GM21576 (cell line): ENCODE results near the gene MAX.

Experiments
- ATAC-seq: cut with Tn5 transposase; IDR thresholded peaks from one replicate; pipeline ENCODE4 v1.9.1; 2021; ENCODE audit warnings: mild to moderate bottlenecking, moderate library complexity; ENCODE audit not compliant: unreplicated experiment

Gene MAX

GRCh38 chr14:65074449-65075150, 27.7 kb downstream of the MAX start:
- ATAC-seq: no peak

- no peak for ATAC-seq
Observed at GRCh38 chr14:65073605-65074201, 28.6 kb downstream of the MAX start.

- ATAC-seq: no peak
Observed at GRCh38 chr14:65072937-65073336, 29.4 kb downstream of the MAX start.

- no peak for ATAC-seq
Observed at GRCh38 chr14:65072256-65072655, 30.1 kb downstream of the MAX start.

- no peak for ATAC-seq
Observed at GRCh38 chr14:65071544-65071943, 30.8 kb downstream of the MAX start.

GRCh38 chr14:65070471-65070976, 31.8 kb downstream of the MAX start:
- no peak for ATAC-seq

- ATAC-seq: no peak
Observed at GRCh38 chr14:65069874-65070413, 32.4 kb downstream of the MAX start.

- ATAC-seq: no peak
Observed at GRCh38 chr14:65065719-65066118, 36.6 kb downstream of the MAX start.

- ATAC-seq: no peak
Observed at GRCh38 chr14:65062096-65063075, 39.9 kb downstream of the MAX start.

- no peak for ATAC-seq
Observed at GRCh38 chr14:65057695-65058094, 44.6 kb downstream of the MAX start.

- ATAC-seq: no peak
Observed at GRCh38 chr14:65054471-65055085, 47.7 kb downstream of the MAX start.

- ATAC-seq: no peak
Observed at GRCh38 chr14:65053466-65053865, 48.9 kb downstream of the MAX start.

- ATAC-seq: no peak
Observed at GRCh38 chr14:65052832-65053231, 49.5 kb downstream of the MAX start.

GRCh38 chr14:65045709-65046108, 56.6 kb downstream of the MAX start:
- no peak for ATAC-seq

- no peak for ATAC-seq
Observed at GRCh38 chr14:65045006-65045405, 57.3 kb downstream of the MAX start.

GRCh38 chr14:65044596-65044959, 57.7 kb downstream of the MAX start:
- no peak for ATAC-seq

GRCh38 chr14:65043893-65044595, 58.3 kb downstream of the MAX start:
- no peak for ATAC-seq

GRCh38 chr14:65042731-65043372, 59.5 kb downstream of the MAX start:
- peak; percentile 71 for ATAC-seq

- no peak for ATAC-seq
Observed at GRCh38 chr14:65042296-65042695, 60.0 kb downstream of the MAX start.
